ENCODE results near the gene RPRD1B.

DNA sequence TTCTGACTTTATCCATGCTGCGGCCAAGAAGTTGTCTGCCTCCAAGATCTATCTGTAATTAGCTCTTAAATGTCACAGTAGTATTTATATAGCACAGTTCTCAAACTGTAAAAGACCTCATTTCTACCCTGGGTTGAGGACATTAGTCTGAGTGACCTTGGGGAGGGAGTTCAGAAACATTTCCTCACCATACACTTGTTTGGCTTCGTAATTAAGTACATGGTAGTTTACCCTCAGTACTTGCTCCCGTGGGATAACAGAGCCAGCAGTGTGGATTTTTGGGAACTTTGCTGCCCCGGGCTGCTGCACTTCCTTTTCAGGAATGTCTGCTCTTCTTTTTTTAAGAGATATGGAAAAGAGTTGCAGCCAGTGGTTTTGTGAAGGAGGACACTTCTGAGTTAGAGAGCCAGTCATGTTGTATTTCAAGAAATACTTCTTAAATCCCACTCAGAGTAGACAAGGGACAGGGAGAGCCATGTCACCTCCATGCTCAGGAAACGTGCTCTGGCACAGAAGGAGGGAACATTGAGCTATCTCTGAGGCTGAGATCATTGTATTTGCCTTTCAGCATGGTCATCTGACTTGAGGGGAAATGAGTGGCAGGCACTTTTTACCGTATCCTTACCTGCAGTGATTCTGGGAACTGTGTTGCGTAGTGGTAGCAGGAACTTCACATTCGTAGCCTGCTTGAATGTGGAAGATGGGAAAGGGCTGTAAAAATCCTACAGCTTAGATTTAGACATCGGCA is 33.6 kb downstream of the RPRD1B start:
- TF ChIP-seq, protein P1, sequence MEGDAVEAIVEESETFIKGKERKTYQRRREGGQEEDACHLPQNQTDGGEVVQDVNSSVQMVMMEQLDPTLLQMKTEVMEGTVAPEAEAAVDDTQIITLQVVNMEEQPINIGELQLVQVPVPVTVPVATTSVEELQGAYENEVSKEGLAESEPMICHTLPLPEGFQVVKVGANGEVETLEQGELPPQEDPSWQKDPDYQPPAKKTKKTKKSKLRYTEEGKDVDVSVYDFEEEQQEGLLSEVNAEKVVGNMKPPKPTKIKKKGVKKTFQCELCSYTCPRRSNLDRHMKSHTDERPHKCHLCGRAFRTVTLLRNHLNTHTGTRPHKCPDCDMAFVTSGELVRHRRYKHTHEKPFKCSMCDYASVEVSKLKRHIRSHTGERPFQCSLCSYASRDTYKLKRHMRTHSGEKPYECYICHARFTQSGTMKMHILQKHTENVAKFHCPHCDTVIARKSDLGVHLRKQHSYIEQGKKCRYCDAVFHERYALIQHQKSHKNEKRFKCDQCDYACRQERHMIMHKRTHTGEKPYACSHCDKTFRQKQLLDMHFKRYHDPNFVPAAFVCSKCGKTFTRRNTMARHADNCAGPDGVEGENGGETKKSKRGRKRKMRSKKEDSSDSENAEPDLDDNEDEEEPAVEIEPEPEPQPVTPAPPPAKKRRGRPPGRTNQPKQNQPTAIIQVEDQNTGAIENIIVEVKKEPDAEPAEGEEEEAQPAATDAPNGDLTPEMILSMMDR (IDR thresholded peaks at IDR 0.05; ENCODE audit: borderline replicate concordance, extremely low read depth, low read length, poor library complexity, severe bottlenecking), result no peak
- TF ChIP-seq EZH2 (IDR thresholded peaks at IDR 0.05; ENCODE audit: borderline replicate concordance, low read depth, low read length, severe bottlenecking), result no peak

Data from DND-41 (cell line).